Measurements from ENCODE around the gene BCL6.

GRCh38 chr3:187717572-187717971 lies 27.7 kb downstream of the BCL6 start:
- TF ChIP-seq CTCF (IDR thresholded peaks at IDR 0.05; ENCODE audit: low read length), result no peak
- TF ChIP-seq EZH2 (IDR thresholded peaks at IDR 0.05; ENCODE audit: borderline replicate concordance, low read length), result no peak
